SW 1271 (cell line): ENCODE data around the gene PCDHB1.

ENCODE experiments used
- DNase-seq, 2 experiments: peaks; one replicate each; lab custom pipeline; 2025; lab: John Stamatoyannopoulos, UW

The PCDHB1 gene, protein sequence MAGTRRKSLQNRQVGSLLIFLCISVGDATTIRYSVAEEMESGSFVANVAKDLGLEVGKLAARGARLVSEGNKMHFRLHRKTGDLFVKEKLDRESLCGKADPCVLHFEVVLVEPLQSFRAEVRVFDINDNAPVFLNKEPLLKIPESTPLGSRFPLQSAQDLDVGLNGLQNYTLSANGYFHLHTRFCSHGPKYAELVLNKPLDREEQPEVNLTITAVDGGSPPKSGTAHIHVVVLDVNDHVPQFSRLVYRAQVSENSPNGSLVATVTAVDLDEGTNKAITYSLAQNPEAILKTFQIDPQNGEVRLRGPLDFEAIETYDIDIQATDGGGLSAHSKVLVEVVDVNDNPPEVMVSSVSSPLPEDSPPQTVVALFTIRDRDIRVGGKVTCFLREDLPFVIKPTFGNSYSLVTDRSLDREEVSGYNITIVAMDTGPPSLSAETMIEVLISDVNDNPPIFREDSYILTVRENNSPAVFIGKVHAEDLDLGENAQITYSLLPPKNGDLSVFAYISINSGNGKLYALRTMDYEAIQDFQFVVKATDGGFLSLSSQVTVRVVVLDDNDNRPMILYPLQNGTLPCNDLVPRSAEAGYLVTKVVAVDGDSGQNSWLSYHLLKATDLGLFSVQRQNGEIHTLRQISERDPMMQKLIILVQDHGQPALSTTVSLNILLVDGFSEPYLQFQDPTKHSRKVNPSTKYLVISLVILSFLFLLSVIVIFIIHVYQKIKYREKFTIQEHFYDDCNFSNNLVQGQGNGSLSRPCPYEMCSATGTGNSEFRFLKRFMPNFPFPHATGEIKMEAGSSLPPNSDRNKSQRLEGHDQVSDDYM

GRCh38 chr5:141050622-141051520, at the start of gene PCDHB1:
PCDHB1 (plus strand) TSS chr5:141051374; CDS start chr5:141051471, 97 bp downstream.
- DNase-seq: no peak

DNA sequence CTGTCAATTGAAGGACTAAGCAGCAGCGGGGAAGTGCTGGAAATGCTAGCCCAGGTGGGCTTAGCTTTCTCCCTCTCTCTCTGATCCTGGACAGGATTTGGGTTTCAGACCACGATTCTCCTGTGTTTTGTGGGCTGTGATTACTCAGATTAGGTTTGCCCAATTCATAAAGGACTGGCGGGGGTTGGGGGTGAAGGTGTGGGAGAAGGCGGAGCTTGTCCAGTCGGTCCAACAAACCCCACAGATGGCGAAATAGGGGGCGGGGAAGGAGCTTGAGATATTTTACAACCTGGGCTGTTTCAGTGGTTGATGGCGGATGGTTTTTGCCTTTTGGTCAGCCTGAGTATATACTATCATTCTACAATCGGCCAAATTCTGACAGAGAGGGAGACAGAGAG, 49.7 kb upstream of the PCDHB1 start:
- no peak for DNase-seq

DNA sequence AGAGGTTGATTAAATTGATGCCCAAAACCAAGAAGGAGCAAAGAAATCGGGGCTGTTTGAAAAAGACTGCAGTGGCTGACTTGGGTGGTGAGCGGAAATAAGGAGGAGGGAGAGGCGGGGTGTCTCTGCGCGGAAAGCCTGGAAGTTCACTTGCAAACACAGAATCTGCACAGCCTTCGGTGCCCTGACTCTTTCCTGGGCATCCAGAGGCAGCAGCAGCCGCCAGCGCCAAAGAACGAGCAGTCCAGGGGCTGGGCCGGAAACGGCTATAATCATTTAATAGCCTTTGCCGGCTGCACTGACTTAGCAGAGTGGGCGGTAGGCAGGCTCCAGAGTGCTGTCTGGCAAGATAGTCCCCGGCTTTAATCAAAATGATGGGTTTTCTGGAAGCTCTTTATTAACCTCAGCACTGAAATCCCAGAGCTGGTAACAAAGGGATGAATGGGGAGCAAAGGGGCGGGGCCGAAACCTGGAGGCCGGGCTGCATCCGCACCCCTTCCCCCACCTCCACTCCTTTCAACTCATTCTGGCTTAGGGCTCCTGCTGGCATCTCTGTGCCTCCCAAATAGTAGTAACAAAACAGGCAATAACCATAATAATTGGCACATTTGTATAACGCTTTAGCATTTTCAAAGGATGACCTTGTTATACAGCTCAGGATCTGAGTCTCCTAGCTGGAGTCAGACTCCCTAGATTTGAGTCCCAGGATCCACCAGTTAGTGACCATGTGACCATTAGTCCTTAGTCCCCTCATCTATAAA, 49.1 kb upstream of the PCDHB1 start:
- DNase-seq: no peak

- DNase-seq: no peak
Measured at GRCh38 chr5:141002605-141002965, 48.6 kb upstream of the PCDHB1 start.

DNA sequence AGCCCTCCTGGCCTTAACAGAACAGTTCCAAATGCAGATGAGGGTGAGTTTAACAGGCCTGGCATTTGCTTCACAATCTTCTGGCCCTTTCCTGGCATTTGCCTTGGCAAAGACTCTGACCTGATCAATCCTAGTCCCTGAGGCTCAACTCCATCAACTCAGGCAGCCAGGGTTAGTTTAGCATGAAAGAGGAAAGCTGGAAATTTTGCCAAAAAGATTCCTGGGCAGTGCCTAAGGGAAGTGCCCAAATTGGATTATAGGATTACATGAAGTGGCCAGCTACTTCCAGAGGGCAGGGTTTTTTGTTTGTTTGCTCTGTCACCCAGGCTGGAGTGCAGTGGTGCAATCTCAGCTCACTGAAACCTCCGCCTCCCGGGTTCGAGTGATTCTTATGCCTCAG, 48.1 kb upstream of the PCDHB1 start:
- no peak for DNase-seq

DNA sequence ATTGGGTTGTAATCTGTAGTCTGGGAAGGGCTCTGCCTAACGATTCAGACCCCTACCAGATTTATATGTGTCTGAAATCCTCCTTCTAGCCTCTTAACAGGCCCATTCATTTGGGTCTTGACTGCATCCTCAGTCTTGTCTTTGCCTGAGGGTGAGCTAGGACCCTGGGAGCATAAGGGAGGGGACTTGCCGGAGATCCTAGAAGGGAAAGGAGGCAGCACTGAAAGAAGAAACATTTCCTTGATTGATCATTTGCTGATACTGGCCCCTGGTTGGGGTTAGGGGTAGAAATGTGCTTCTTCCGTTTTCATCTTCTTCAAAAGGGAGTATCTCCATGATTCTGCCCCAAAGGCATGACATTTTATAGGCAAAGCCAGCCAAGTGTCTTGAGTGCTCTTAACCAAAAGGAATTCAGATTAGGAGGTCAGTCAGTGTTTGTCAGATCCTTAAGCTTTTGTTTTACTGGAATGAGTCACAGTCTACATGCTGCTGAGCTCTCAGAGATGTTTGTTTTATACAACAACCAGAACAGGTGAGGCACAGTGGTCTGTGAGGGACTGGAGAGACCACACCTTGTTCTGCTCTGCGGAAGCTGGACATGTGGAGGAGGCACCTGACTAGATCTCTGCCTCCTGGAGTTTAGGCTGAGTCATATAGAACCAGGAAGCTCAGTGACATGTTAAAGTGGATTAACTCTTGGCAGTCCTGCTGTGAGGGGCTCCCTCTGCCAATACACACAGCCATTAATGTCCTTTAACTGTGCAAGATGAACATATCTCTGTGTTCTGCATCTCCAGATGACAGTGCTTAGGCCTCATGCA, 47.2 kb upstream of the PCDHB1 start:
- peak; percentile 31 to 77 for DNase-seq

DNA sequence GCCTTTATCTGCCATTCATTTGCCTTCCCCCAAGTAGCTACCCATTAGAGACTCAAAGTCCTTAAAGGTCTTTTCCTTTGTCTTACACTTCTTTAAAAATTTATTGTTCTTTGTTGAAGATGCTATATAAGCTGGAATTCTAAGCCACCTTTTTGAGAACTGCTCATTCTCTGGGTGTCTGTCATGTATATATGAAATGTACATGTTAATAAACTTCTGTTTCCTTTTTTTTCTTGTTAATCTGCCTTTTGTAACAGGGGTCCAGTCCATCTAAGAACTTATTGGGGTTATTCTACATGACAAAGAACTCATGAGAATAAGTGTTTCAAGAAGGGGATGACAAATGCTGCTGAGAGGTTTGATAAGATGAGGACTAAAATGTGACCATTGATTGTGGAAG, 43.4 kb upstream of the PCDHB1 start:
- DNase-seq: no peak

DNA sequence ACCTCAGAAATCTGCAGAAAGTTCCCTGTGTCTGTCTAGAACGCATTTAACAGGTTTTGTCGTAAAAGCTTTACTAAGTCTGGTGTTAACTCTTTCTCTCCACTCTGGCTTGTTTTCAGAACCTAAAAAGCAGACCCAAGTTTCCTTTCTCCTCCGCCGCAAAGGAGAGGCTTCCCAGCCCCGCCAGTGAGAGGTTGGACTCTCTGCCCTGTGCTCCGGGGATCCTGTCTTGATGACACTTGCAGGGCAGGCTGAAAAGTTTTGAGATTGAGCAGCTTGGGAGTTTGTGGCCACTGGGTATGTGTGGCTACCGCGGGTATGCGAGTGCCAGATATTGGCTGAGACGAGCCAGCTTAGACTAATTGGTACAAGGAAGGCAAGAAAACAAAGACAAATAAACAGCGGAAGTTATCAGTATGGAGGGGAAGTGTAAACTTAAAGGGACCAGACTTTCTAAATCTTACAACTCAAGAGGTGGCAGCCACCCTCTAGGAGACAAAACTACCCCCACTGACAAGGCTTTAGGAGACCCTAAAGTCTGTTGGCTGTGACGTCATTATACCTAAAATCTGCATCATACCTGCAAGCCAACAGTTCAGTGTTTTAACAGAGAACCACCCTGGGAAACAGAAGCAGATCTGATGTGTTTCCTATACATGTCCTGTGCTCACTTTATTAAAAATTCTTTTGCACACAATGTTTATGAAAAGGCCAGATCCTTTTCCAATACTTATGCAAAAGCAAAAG, 41.0 kb upstream of the PCDHB1 start:
- DNase-seq: no peak

DNA sequence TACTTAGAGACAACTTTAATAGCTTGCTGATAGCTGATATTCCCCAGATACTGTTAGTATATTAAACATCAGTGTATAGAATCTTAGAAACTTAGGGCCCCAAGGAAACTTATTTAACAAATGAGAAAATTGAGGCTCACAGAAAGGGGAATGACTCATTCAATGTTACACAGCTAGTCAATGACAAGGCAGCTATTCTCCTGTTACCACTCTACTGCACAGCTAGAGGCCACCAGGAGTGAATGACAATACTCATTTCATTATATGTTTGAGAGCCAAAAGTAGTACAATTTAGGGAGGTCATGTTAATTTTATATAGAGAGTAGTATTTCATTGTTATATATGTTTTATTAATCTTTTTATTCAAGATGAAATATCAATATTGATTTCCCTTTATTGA, 33.2 kb upstream of the PCDHB1 start:
- DNase-seq: no peak

- no peak for DNase-seq
Measured at GRCh38 chr5:141022384-141022783, 28.8 kb upstream of the PCDHB1 start.

DNA sequence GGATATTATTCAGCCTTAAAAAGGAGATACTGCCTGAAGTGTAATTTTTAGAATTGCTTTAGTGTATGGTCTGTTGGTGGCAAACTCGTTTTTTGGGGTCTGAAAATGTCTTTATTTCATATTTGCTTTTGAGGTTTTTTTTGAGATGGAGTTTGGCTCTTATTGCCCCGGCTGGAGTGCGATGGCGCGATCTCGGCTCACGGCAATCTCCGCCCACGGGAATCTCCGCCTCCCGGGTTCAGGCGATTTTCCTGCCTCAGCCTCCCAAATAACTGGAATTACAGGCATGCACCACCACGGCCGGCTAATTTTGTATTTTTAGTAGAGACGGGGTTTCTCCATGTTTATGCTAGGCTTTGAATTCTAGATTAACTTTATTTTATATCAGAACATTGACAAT, 20.2 kb upstream of the PCDHB1 start:
- no peak for DNase-seq

DNA sequence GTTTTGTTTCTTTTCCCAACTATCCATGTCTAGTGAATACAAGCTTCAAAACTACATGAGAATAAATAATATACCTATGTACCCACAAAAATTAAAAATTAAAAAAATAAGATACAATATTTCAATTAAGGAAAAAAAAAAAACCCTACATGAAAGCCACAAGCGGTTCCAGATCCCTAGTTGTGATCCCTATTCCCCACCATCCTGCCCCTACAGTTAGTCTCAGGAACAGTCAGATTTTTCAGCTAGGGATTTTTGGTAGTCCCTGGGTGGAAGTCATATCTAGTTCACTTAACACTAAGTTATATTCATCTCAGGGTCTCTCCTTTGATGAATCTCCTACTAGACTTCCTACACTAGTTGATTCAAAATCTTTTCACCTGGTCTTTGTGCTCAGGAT, 18.5 kb upstream of the PCDHB1 start:
- peak in 1 of 2 experiments; percentile 4 for DNase-seq

- DNase-seq: no peak
Measured at GRCh38 chr5:141039061-141039460, 12.1 kb upstream of the PCDHB1 start.

- no peak for DNase-seq
Measured at GRCh38 chr5:141039517-141039916, 11.7 kb upstream of the PCDHB1 start.

DNA sequence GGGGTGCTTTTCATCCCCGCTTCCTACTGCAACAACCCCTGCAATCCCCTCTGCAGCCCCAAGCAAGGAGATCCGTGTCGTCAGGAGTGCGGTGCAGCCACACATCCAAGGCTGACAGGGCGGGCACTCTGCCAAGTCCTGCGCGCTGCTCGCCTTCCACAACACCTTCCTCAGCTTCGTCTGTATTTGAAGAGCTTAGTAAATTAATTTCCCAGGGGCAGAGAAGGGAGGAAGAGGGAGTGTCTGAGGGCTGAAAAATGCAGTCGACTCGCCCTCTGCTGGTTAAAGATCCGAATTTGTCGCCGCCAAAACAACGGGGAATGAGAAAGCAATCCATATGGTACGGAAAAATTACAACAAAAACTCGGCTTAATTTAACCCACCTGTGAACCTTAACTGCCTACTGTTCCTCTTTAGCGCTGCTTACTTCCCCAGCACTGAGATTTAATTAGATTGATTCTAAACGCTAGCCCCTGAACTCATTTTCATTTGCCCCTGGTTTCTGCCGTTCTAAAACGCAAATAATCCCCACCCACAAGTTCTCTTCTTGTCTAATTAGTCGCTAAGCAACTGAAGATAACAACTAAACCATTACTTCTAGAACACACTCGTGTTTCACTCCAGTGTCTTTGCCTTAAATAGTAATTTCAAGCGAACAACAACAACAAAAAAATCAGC, 10.9 kb upstream of the PCDHB1 start:
- DNase-seq: peak; percentile 60 to 84

DNA sequence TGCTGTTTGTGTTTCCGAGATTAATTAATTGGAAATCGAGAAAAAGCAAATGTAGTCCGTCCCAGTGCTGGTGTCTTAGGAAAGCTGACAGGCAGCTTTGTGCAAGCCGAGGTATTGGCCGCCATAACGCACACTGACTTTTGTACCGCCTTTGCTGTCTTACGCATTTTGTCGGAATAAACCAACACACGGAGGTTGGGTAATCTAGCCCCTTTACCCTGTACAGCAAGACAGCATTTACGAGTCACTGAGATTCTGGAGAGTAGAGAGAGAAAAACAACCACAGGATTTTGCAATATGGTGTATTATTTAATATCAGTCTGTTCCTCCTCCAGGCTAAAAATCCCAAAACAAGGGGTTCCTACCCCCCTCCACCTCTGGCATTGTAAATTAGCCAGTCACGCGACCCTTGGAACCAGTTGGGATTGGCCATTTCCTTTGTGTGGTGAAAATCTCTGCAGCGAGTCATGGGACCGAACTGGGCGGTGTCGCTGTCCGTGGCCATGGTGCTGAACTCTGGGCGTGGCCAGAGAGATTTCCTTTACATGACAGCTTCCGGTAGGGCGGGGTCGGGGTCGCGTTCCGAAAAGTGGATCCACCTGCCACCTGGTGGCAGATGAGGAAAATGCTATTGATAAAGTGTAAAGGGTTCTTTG, 10.3 kb upstream of the PCDHB1 start:
- peak; percentile 93 to 96 for DNase-seq

DNA sequence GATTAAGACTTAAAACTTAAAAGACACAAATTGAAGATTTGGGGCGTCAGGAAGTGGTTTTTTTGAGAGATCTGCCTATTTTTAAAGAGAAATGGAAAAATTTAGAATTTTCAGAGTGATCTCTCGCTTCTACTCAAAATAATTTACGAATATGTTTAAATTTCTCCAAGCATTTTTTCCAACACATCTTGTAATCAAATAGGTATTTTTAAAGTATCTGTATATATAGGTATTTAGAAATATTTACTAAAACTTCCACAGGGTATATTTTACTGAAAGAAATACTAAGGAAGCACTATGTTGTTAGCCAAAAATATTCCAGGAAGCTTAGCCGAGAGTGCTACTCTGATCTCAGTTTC, 9.8 kb upstream of the PCDHB1 start:
- no peak for DNase-seq

DNA sequence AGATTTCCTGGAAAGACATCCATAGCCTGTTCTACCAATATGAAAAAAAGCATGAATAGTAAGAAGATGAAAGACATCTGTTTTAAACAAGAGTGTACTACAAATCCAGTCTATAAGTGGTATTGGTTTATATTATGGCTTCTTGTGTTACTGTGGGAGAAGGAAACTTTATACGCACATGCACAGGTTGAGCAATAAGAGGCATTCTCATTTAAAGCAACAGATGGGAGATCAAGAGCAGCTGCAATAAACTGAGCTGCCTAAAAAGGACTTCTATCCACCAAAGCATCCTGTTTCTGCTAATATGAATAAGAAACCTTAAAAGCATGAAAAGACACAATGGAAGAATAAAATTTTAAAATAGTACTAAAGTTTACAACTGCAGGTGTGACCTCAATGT, 8.6 kb upstream of the PCDHB1 start:
- no peak for DNase-seq

- DNase-seq: no peak
Measured at GRCh38 chr5:141051521-141051866, 320 bp downstream of the PCDHB1 start.
